WTC11 (cell line): ENCODE results near the gene LIF. TPM values are rescaled to one million over a fixed set of nuclear protein-coding genes. Genes with fewer than 3 reads are reported as not detected.

ENCODE experiments used
- ATAC-seq: fragments of 200-7000 bp; cut with Tn5 transposase; 2 replicates; pipeline ENCODE4 v1.10.0; 2021; ENCODE audit warnings: mild to moderate bottlenecking, moderate library complexity
- CTCF ChIA-PET: fragments of 300-600 bp; sonication (Branson Sonifier 250); formaldehyde crosslinking; loops from one replicate; lab custom pipeline; 2021; ENCODE audit warnings: antibody characterized with exemption; lab: Charles Lee
- POLR2A ChIA-PET: fragments of 350-600 bp; sonication (Branson Sonifier 250); formaldehyde crosslinking; loops from one replicate; lab custom pipeline; 2021; ENCODE audit warnings: antibody characterized with exemption; lab: Charles Lee
- DNase-seq: peaks from one replicate; pipeline ENCODE4 v3.0.0; 2021; ENCODE audit warnings: low spot score
- H3K27ac Mint-ChIP-seq: 2 replicates; pipeline ENCODE4 v1.8.0; 2021; ENCODE audit warnings: mixed read lengths
- H3K27me3 Mint-ChIP-seq: 2 replicates; pipeline ENCODE4 v1.8.0; 2021; ENCODE audit warnings: low read depth, mild to moderate bottlenecking, moderate library complexity, mixed read lengths
- H3K36me3 Mint-ChIP-seq: 2 replicates; pipeline ENCODE4 v1.8.0; 2021; ENCODE audit warnings: mixed read lengths
- H3K4me1 Mint-ChIP-seq: 2 replicates; pipeline ENCODE4 v1.8.0; 2022; ENCODE audit warnings: mixed read lengths
- H3K4me3 Mint-ChIP-seq: 2 replicates; pipeline ENCODE4 v1.8.0; 2021; ENCODE audit warnings: mild to moderate bottlenecking, moderate library complexity, mixed read lengths
- H3K9me3 Mint-ChIP-seq: 2 replicates; pipeline ENCODE4 v1.8.0; 2021; ENCODE audit warnings: mixed read lengths
- CREB1 ChIP-seq: sonication (generic); formaldehyde crosslinking; IDR thresholded peaks from 2 replicates; pipeline ENCODE4 v1.8.0; 2023; ENCODE audit warnings: mild to moderate bottlenecking, missing genetic modification reagents
- CTCF ChIP-seq: fragments of 200-600 bp; IDR thresholded peaks from 2 replicates; pipeline ENCODE4 v1.8.0; 2022; ENCODE audit warnings: antibody characterized with exemption
- ELF4 ChIP-seq: sonication (generic); formaldehyde crosslinking; IDR thresholded peaks from 2 replicates; pipeline ENCODE4 v1.8.1; 2022; ENCODE audit warnings: low read depth, mild to moderate bottlenecking, moderate library complexity, missing genetic modification reagents
- FOXK1 ChIP-seq: sonication (generic); formaldehyde crosslinking; IDR thresholded peaks from 2 replicates; pipeline ENCODE4 v1.8.0; 2022; ENCODE audit warnings: mild to moderate bottlenecking, moderate library complexity, missing genetic modification reagents
- GABPB1 ChIP-seq: sonication (generic); formaldehyde crosslinking; IDR thresholded peaks from 2 replicates; pipeline ENCODE4 v1.8.1; 2023; ENCODE audit warnings: mild to moderate bottlenecking, missing genetic modification reagents
- JAZF1 ChIP-seq: fragments of 250-450 bp; sonication (Bioruptor Pico); IDR thresholded peaks from 2 replicates; pipeline ENCODE4 v1.9.0; 2021; ENCODE audit warnings: moderate library complexity, mild to moderate bottlenecking, inconsistent platforms
- KAT7 ChIP-seq: sonication (generic); formaldehyde crosslinking; IDR thresholded peaks from 2 replicates; pipeline ENCODE4 v1.8.1; 2023; ENCODE audit warnings: missing genetic modification reagents, mild to moderate bottlenecking, borderline replicate concordance
- MXD4 ChIP-seq: fragments of 250-450 bp; sonication (Bioruptor Pico); IDR thresholded peaks from 2 replicates; pipeline ENCODE4 v1.8.0; 2021; ENCODE audit warnings: mild to moderate bottlenecking, moderate library complexity, borderline replicate concordance
- MYBL2 ChIP-seq: sonication (generic); formaldehyde crosslinking; IDR thresholded peaks from 2 replicates; pipeline ENCODE4 v1.8.1; 2023; ENCODE audit warnings: mild to moderate bottlenecking, moderate library complexity, missing genetic modification reagents
- NFATC4 ChIP-seq: fragments of 250-450 bp; sonication (Bioruptor Pico); IDR thresholded peaks from 2 replicates; pipeline ENCODE4 v1.9.0; 2021; ENCODE audit warnings: mild to moderate bottlenecking
- NFE2L1 ChIP-seq: sonication (generic); formaldehyde crosslinking; IDR thresholded peaks from 2 replicates; pipeline ENCODE4 v1.8.1; 2023; ENCODE audit warnings: missing genetic modification reagents
- NR3C1 ChIP-seq: sonication (generic); formaldehyde crosslinking; conservative IDR thresholded peaks from 2 replicates; pipeline ENCODE4 v1.8.1; 2023; ENCODE audit warnings: low read depth, mild to moderate bottlenecking, missing genetic modification reagents
- PREB ChIP-seq: sonication (generic); formaldehyde crosslinking; IDR thresholded peaks from 2 replicates; pipeline ENCODE4 v1.8.1; 2022; ENCODE audit warnings: mild to moderate bottlenecking, missing genetic modification reagents, moderate library complexity, borderline replicate concordance
- SMAD3 ChIP-seq: sonication (generic); formaldehyde crosslinking; IDR thresholded peaks from 2 replicates; pipeline ENCODE4 v1.8.0; 2022; ENCODE audit warnings: missing genetic modification reagents, mild to moderate bottlenecking, borderline replicate concordance
- SMAD4 ChIP-seq: sonication (generic); formaldehyde crosslinking; IDR thresholded peaks from 2 replicates; pipeline ENCODE4 v1.8.0; 2022; ENCODE audit warnings: mild to moderate bottlenecking, missing genetic modification reagents
- SOX15 ChIP-seq: fragments of 250-450 bp; sonication (Bioruptor Pico); IDR thresholded peaks from 2 replicates; pipeline ENCODE4 v1.9.0; 2021; ENCODE audit warnings: mild to moderate bottlenecking
- STAT6 ChIP-seq: sonication (generic); formaldehyde crosslinking; conservative IDR thresholded peaks from 2 replicates; pipeline ENCODE4 v1.8.1; 2023; ENCODE audit warnings: mild to moderate bottlenecking, low read depth, missing genetic modification reagents, moderate library complexity
- USF2 ChIP-seq: sonication (generic); formaldehyde crosslinking; IDR thresholded peaks from 2 replicates; pipeline ENCODE4 v1.8.1; 2023; ENCODE audit warnings: mild to moderate bottlenecking, missing genetic modification reagents, moderate library complexity
- ZBTB43 ChIP-seq: sonication (generic); formaldehyde crosslinking; IDR thresholded peaks from 2 replicates; pipeline ENCODE4 v1.8.1; 2023; ENCODE audit warnings: mild to moderate bottlenecking, missing genetic modification reagents
- ZNF121 ChIP-seq: sonication (generic); formaldehyde crosslinking; IDR thresholded peaks from 2 replicates; pipeline ENCODE4 v1.8.0; 2023; ENCODE audit warnings: missing genetic modification reagents
- ZNF232 ChIP-seq: sonication (generic); formaldehyde crosslinking; IDR thresholded peaks from 2 replicates; pipeline ENCODE4 v1.8.0; 2022; ENCODE audit warnings: mild to moderate bottlenecking, missing genetic modification reagents
- ZNF423 ChIP-seq: fragments of 250-450 bp; sonication (Bioruptor Pico); IDR thresholded peaks from 2 replicates; pipeline ENCODE4 v2.1.2; 2022; ENCODE audit warnings: mild to moderate bottlenecking, moderate library complexity
- ZNF532 ChIP-seq: fragments of 250-450 bp; sonication (Bioruptor Pico); IDR thresholded peaks from 2 replicates; pipeline ENCODE4 v1.9.0; 2021; ENCODE audit warnings: mild to moderate bottlenecking, borderline replicate concordance
- total RNA-seq: library from RNA; stranded (reverse); gene quantifications from 3 replicates; pipeline ENCODE4 v1.2.3, GENCODE V29; 2021

LIF gene
- total RNA-seq, 1 experiment from 2014 or later, result 7.2 TPM

- Mint-ChIP-seq H3K27ac (no peak overlapping the region), H3K36me3 (no peaks in the 10 kb centered on the region), H3K27me3 (peaks cover 3% of the 10 kb centered on the region), H3K4me3 (no peak overlapping the region), H3K4me1 (peaks cover 11% of the 10 kb centered on the region)
- ATAC-seq, result peak; percentile 10
- ChIA-PET POLR2A (interaction anchor here (1.1 to 2.1 kb wide), 4 partner anchors 24 to 136 kb away, joined by 4 to 11 read pairs (median 7); partner anchors contain the start of genes CCDC157, RNF215 and SF3A1), CTCF (interaction anchor here (0.8 to 6.3 kb wide), 36 partner anchors 8 to 585 kb away, joined by 3 to 193 read pairs (median 8); partner anchors contain the start of genes CCDC157, HORMAD2, MTFP1 and RNF215)
- peak; percentile 95 for DNase-seq
- TF ChIP-seq GABPB1 (CRISPR knock-in tag) (no peak), CTCF (peak; percentile 95)
- TF ChIP-seq, all 79 proteins: peak for 1
- no peaks in the 10 kb centered on the region for H3K9me3 Mint-ChIP-seq
Measured at GRCh38 chr22:30286813-30287647, 40.5 kb upstream of the LIF start.

- ATAC-seq, result no peak
Measured at GRCh38 chr22:30286331-30286730, 39.8 kb upstream of the LIF start.

GRCh38 chr22:30285846-30286200, 39.3 kb upstream of the LIF start:
- CTCF ChIA-PET, result interaction anchor here (1.2 to 3.6 kb wide), 2 partner anchors 23 to 41 kb away, joined by 7 to 25 read pairs; partner anchors contain the start of gene TBC1D10A
- no peaks in the 10 kb centered on the region for H3K9me3 Mint-ChIP-seq
- H3K27ac Mint-ChIP-seq, result no peak overlapping the region
- no peaks in the 10 kb centered on the region for H3K36me3 Mint-ChIP-seq
- TF ChIP-seq JAZF1 (CRISPR knock-in tag) (no peak), STAT6 (CRISPR knock-in tag) (no peak), PREB (CRISPR knock-in tag) (no peak), KAT7 (CRISPR knock-in tag) (no peak), NFE2L1 (no peak), NR3C1 (CRISPR knock-in tag) (no peak), ZBTB43 (no peak), ZNF532 (CRISPR knock-in tag) (no peak), GABPB1 (CRISPR knock-in tag) (no peak), USF2 (CRISPR knock-in tag) (no peak), SMAD4 (CRISPR knock-in tag) (no peak), ZNF232 (CRISPR knock-in tag) (no peak), NFATC4 (CRISPR knock-in tag) (no peak)
- TF ChIP-seq, all 79 proteins: peak for 0
- ATAC-seq (no peak), DNase-seq (no peak)
- H3K4me3 Mint-ChIP-seq, result no peak overlapping the region
- H3K27me3 Mint-ChIP-seq, result peaks cover 3% of the 10 kb centered on the region
- POLR2A ChIA-PET, result no interaction called here
- peaks cover 11% of the 10 kb centered on the region for H3K4me1 Mint-ChIP-seq

More at GRCh38 chr22:30286331-30286730, 39.8 kb upstream of the LIF start:
- Mint-ChIP-seq H3K27ac (no peak overlapping the region), H3K9me3 (no peaks in the 10 kb centered on the region), H3K4me1 (peaks cover 11% of the 10 kb centered on the region), H3K4me3 (no peak overlapping the region), H3K27me3 (peaks cover 3% of the 10 kb centered on the region), H3K36me3 (no peaks in the 10 kb centered on the region)
- TF ChIP-seq MXD4 (CRISPR knock-in tag) (no peak), CREB1 (CRISPR knock-in tag) (no peak), FOXK1 (CRISPR knock-in tag) (no peak), SOX15 (CRISPR knock-in tag) (no peak), ZNF121 (no peak), SMAD3 (CRISPR knock-in tag) (no peak), ELF4 (CRISPR knock-in tag) (no peak), ZNF423 (CRISPR knock-in tag) (no peak), MYBL2 (no peak)
- no peak for DNase-seq
- ChIA-PET CTCF (no interaction called here), POLR2A (no interaction called here)
